Endometrium (tissue), 2 donors: Measurements from ENCODE around the gene RPS29.

ENCODE experiments used
- FAIRE-seq: peaks from 2 replicates; lab custom pipeline; 2012; peaks lifted over from hg19 to GRCh38; lab: Jason Lieb, UNC
- donor health status: control.
- donor health status: control.

RPS29 gene

GRCh38 chr14:49549881-49550280 is 36.3 kb downstream of the RPS29 start:
- no peak for FAIRE-seq

- FAIRE-seq = no peak
Measured at GRCh38 chr14:49549446-49549845, 36.7 kb downstream of the RPS29 start.

GRCh38 chr14:49546766-49547165 is 39.4 kb downstream of the RPS29 start:
- no peak for FAIRE-seq

- FAIRE-seq = no peak
Measured at GRCh38 chr14:49545716-49546115, 40.5 kb downstream of the RPS29 start.

GRCh38 chr14:49545071-49545470 is 41.1 kb downstream of the RPS29 start:
- no peak for FAIRE-seq

GRCh38 chr14:49541049-49541448 is 45.1 kb downstream of the RPS29 start:
- FAIRE-seq = no peak

- no peak for FAIRE-seq
Measured at GRCh38 chr14:49538852-49539251, 47.3 kb downstream of the RPS29 start.
